Endothelial cell of umbilical vein (primary cell): ENCODE data around the gene CNTNAP2.

Experiments
- CTCF ChIP-seq, 2 donors: IDR thresholded peaks; 1 replicate in 1 of 2; 2 replicates in 1 of 2; pipeline ENCODE4 v1.5.1; 2011; ENCODE audit warnings: low read length in 2 of 2, mild to moderate bottlenecking in 2 of 2, moderate library complexity in 2 of 2, control low read depth in 1 of 2, inconsistent platforms in 1 of 2, low read depth in 1 of 2; ENCODE audit not compliant: insufficient read depth in 1 of 2; ENCODE audit errors: extremely low read depth in 1 of 2
- EZH2 ChIP-seq: IDR thresholded peaks from 2 replicates; pipeline ENCODE4 v1.6.1; 2012; ENCODE audit warnings: borderline replicate concordance, low read depth, mild to moderate bottlenecking, moderate library complexity, low read length, inconsistent platforms; ENCODE audit not compliant: severe bottlenecking
- FOS ChIP-seq: IDR thresholded peaks from 2 replicates; pipeline ENCODE4 v1.6.1; 2011; ENCODE audit warnings: mild to moderate bottlenecking, low read length, moderate library complexity, borderline replicate concordance; ENCODE audit not compliant: insufficient read depth
- MYC ChIP-seq: IDR thresholded peaks from one replicate; pipeline ENCODE4 v1.6.1; 2011; ENCODE audit warnings: mild to moderate bottlenecking, low read depth, low read length
- POLR2A ChIP-seq: IDR thresholded peaks from 2 replicates; pipeline ENCODE4 v1.6.1; 2012; ENCODE audit warnings: low read depth, mild to moderate bottlenecking, control low read depth, low read length
- POLR2AphosphoS5 ChIP-seq: IDR thresholded peaks from 2 replicates; pipeline ENCODE4 v1.6.1; 2012; ENCODE audit warnings: low read depth, mild to moderate bottlenecking, control low read depth, low read length, moderate library complexity; ENCODE audit not compliant: insufficient read depth
- TF ChIP-seq, protein P1 (sequence below): IDR thresholded peaks from 2 replicates; pipeline ENCODE4 v1.6.1; 2011; ENCODE audit not compliant: insufficient read depth, insufficient read length

GRCh38 chr7:146414373-146414772 is 297.8 kb downstream of the CNTNAP2 start:
- no peak for TF ChIP-seq CTCF (IDR thresholded peaks at IDR 0.05; ENCODE audit: extremely low read depth in 1 of 2, insufficient read depth in 1 of 2, low read depth in 1 of 2, low read length in 2 of 2)
- no peak for TF ChIP-seq POLR2A
- TF ChIP-seq POLR2AphosphoS5 = no peak
- TF ChIP-seq FOS = no peak
- TF ChIP-seq, protein P1, sequence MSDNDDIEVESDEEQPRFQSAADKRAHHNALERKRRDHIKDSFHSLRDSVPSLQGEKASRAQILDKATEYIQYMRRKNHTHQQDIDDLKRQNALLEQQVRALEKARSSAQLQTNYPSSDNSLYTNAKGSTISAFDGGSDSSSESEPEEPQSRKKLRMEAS = no peak
- no peak for TF ChIP-seq EZH2
- TF ChIP-seq MYC = no peak
